ENCODE measurements around the gene CFAP46.

Gene CFAP46

GRCh38 chr10:132768346-132769248, 173.8 kb downstream of the CFAP46 start:
- DNase-seq (ENCODE audit: low spot score): no peak

- no peak for DNase-seq (ENCODE audit: low spot score)
Observed at GRCh38 chr10:132766291-132766690, 176.1 kb downstream of the CFAP46 start.

- DNase-seq (ENCODE audit: low spot score): no peak
Observed at GRCh38 chr10:132765435-132765834, 176.9 kb downstream of the CFAP46 start.

- no peak for DNase-seq (ENCODE audit: low spot score)
Observed at GRCh38 chr10:132764108-132764507, 178.3 kb downstream of the CFAP46 start.

GRCh38 chr10:132763545-132763944, 178.8 kb downstream of the CFAP46 start:
- no peak for DNase-seq (ENCODE audit: low spot score)

- DNase-seq (ENCODE audit: low spot score): no peak
Observed at GRCh38 chr10:132762267-132762666, 180.1 kb downstream of the CFAP46 start.

GRCh38 chr10:132761395-132762060, 180.8 kb downstream of the CFAP46 start:
- no peak for DNase-seq (ENCODE audit: low spot score)

GRCh38 chr10:132758865-132759264, 183.5 kb downstream of the CFAP46 start:
- no peak for DNase-seq (ENCODE audit: low spot score)

Measured in RKO (cell line).